ENCODE data around the gene MICAL1. TPM values are rescaled to one million over a fixed set of nuclear protein-coding genes. Genes with fewer than 3 reads are reported as not detected.

MICAL1 gene, protein sequence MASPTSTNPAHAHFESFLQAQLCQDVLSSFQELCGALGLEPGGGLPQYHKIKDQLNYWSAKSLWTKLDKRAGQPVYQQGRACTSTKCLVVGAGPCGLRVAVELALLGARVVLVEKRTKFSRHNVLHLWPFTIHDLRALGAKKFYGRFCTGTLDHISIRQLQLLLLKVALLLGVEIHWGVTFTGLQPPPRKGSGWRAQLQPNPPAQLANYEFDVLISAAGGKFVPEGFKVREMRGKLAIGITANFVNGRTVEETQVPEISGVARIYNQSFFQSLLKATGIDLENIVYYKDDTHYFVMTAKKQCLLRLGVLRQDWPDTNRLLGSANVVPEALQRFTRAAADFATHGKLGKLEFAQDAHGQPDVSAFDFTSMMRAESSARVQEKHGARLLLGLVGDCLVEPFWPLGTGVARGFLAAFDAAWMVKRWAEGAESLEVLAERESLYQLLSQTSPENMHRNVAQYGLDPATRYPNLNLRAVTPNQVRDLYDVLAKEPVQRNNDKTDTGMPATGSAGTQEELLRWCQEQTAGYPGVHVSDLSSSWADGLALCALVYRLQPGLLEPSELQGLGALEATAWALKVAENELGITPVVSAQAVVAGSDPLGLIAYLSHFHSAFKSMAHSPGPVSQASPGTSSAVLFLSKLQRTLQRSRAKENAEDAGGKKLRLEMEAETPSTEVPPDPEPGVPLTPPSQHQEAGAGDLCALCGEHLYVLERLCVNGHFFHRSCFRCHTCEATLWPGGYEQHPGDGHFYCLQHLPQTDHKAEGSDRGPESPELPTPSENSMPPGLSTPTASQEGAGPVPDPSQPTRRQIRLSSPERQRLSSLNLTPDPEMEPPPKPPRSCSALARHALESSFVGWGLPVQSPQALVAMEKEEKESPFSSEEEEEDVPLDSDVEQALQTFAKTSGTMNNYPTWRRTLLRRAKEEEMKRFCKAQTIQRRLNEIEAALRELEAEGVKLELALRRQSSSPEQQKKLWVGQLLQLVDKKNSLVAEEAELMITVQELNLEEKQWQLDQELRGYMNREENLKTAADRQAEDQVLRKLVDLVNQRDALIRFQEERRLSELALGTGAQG
- total RNA-seq (2014; rRNA removed; shearing (Covaris generic); ENCODE audit: low replicate concordance): 11.1 and 21.2 TPM in 2 replicates

DNA sequence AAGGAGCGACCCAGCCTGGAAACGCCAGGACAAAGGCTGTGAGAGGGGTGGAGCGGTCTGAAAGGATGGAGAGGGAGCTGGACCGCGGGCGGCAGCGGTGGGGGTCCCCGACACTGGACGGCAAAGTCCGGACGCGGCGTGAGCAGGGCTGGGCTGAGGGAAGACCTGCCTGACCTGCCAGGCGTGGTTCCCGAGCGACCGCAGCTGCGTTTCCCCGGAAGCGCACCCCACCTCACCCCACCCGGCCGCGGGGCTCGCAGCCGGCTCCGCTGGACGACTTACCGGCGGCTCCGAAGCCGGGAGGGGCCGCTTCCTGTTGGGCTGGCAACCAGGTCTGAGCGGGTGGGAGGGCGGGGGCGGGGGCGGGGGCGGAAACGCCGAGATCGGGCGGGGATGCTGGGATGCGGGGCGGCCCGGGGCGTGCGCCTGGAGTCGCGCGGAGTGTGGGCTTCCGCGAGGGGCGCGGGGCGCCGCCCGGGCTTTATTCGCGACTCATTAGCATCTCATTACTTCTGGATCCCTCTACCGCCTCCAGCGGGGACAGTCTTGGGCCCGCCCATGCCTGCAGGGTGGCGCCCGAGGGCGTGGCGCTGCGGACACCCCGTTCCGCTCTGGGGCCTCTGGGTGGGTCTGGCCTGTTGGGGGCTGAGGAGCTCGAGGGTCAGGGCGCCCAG is at the start of gene MICAL1:
MICAL1 (minus strand) TSS at position 336 of the 674 bp plus-strand sequence. CDS start 1,576 bp downstream, outside the sequence.
- Histone ChIP-seq H3K36me3 (no peaks in the 10 kb centered on the region; the same call in 1 of the 2 replicates), H3K9me3 (no peaks in the 10 kb centered on the region), H3K4me3 (peak within 1 kb of the TSS; percentile 75), H3K27me3 (no peaks in the 10 kb centered on the region)
- DNase-seq: peak; percentile 73

DNA sequence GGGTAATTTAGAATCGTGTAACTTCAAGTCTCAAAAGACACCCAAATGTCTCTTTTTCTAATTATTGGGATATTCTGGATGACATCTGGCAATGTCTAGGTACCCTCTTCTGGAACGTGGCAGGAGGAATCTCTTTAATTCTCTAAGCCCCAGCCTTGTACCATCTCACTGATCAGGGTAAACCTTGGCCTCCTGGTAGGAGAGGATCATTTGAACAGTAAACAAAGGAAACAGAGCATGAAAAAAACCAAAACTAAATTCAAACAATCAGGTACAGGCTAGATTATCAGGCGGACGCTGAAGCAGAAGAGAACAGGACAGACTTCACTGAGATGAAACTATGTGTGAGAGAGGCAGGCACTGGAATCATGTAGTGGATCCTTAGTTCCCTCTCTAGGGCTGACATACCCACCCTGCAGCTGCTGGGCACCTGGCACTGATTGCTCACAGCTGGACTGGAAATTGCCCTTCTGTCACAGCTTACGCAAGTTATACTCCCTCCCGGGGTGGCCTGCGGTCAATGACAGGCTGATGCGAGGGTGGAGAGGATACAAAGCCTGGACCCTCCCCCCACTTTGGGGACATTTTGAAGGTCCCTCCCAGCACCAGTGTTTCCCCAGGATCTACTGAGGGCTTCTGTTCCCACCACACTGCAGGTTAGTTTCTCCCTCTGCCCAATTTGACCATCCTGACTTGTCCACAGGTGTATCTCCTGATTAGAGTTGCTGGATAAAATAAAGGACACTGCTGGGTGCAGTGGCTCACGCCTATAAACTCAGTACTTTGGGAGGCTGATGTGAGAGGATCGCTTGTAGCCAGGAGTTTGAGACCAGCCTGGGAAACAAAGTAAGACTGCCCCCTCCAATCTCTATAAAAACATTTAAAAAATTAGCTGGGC is 48.0 kb upstream of the MICAL1 start:
- Histone ChIP-seq H3K36me3 (no peaks in the 10 kb centered on the region), H3K27me3 (no peaks in the 10 kb centered on the region), H3K4me3 (no peak overlapping the region), H3K9me3 (no peaks in the 10 kb centered on the region)
- no peak for DNase-seq

DNA sequence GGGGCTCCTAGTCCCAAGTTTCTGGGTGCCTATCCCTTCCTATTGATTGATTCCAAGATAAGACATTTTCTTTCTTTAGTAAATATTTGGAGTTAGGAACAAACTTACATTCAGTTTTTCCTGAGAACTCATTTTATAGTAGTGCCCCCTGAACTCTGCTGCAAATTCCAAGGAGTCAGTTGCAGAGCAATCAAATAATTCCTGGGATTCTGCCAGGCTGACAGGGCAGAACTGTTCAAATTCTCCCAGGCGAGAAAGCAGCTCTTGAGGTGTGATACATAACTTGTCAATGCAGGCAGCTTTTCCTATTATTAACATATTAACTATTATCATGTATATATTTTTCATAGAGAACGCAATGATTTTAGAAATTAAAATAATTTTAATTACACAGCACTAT is 43.4 kb upstream of the MICAL1 start:
- no peaks in the 10 kb centered on the region; the same call in 1 of the 2 replicates for H3K27me3 ChIP-seq
- no peak for DNase-seq
- H3K4me3 ChIP-seq: no peak overlapping the region
- H3K36me3 ChIP-seq: no peaks in the 10 kb centered on the region
- no peaks in the 10 kb centered on the region for H3K9me3 ChIP-seq

DNA sequence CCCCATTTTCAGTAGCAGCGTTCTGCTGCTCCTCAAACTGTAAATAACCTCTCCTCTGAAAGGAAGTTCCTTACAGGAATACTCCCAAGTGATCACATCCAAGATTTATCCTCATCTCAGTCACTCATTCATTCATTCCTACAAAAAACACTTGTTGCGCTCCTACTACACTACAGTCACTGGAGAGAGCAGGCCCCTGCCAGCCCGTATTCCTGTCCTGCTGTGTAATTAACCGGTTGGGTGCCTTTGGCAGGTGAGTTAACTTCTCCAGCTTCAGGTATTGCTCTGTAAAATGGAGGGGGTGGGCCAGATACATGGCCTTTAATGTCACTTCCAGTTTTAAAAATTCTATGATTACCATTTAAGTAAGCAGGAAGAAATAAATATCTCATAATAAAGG is 42.5 kb upstream of the MICAL1 start:
- H3K36me3 ChIP-seq: no peaks in the 10 kb centered on the region
- no peaks in the 10 kb centered on the region; the same call in 1 of the 2 replicates for H3K27me3 ChIP-seq
- no peaks in the 10 kb centered on the region for H3K9me3 ChIP-seq
- H3K4me3 ChIP-seq: no peak overlapping the region
- no peak for DNase-seq

DNA sequence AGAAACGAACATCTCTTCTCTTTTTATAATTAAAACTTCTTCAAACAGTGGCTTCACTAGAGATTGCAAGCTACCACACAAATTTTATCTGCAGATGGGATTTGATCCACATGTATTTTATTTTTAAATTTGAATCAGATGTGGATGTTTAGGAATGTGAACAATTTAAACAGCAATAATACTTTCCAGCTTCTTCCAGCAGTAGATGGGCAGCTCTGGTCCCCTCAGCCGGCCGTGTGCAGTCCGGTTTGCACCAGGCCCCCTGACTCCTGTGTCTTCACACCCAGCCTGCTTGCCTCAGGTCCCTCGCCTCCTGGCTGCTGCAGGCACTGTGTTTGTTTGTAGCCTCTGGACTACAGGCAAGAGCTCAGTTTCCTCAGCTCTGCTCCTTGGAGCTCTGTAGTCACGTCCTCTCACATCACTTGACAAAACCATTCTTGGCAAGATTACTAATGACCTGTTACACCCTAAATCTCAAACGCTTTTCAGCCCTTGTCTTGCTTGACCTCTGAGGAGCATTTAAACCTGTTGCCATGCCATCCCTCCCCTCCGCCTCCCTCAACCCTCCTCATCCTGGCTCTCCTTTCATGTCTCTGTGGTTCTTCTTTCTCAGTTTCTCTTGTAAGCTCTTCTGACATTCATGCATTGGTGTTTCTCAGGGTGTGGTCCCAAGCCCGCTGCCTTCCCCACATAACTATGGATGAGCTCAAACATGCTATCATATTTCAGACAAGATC is 40.6 kb upstream of the MICAL1 start:
- Histone ChIP-seq H3K4me3 (no peak overlapping the region), H3K27me3 (no peaks in the 10 kb centered on the region; the same call in 1 of the 2 replicates), H3K36me3 (no peaks in the 10 kb centered on the region), H3K9me3 (no peaks in the 10 kb centered on the region)
- DNase-seq: no peak

DNA sequence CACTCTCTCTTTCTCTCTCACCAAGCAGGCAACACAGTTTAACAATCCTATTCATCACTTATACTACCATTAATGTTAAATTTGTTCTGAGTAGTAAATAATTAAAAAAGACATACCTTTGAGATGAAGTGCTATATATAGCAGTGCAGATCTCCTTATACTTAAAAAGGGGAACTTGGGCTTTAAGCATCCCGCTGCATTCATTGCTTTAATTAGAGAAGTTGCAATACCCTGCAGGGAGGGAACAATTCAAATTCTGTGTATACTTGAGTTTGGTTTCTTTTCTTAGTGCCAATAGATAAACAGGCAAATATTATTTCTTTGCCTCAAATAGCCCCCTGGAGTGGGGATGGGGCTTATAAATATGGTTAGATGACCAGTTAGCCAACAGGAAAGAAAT is 38.3 kb upstream of the MICAL1 start:
- no peaks in the 10 kb centered on the region for H3K36me3 ChIP-seq
- DNase-seq: no peak
- no peaks in the 10 kb centered on the region for H3K9me3 ChIP-seq
- H3K4me3 ChIP-seq: no peak overlapping the region
- H3K27me3 ChIP-seq: no peaks in the 10 kb centered on the region; the same call in 1 of the 2 replicates

DNA sequence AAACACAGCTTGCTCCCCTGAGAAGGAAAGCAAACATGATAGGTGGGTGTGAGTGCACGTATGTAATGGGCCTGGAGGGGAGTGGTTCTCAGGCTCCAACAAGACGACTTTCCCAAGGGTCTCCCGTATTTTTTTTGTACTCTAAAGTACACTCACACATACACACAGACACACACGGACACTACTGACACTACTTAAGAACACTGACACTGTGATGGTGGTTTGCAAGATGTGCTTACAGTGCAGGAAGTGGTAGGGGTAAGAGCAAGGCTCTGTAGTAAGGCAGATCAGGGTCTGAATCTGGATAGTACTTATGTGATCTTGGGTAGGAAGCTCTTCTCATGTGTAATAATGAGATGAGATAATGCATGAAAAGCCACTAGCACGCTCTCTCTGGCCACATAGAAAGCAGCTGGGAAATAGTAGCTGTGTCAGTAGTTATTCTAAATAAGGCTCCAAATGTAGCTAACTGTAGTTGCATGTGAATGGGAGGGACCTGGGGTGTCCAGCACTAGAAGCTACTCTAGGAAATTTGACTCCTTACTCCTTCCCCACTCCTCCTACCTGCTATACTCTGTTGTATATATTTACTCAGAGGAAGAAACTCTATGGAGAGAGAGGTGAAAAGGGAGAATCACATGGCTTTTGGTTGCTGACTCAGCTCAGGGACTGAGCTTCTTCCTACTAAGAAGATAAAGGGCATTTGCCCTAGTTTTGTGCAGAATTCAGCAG is 35.8 kb upstream of the MICAL1 start:
- H3K36me3 ChIP-seq: no peaks in the 10 kb centered on the region
- DNase-seq: no peak
- no peaks in the 10 kb centered on the region for H3K9me3 ChIP-seq
- no peaks in the 10 kb centered on the region for H3K27me3 ChIP-seq
- no peak overlapping the region for H3K4me3 ChIP-seq

DNA sequence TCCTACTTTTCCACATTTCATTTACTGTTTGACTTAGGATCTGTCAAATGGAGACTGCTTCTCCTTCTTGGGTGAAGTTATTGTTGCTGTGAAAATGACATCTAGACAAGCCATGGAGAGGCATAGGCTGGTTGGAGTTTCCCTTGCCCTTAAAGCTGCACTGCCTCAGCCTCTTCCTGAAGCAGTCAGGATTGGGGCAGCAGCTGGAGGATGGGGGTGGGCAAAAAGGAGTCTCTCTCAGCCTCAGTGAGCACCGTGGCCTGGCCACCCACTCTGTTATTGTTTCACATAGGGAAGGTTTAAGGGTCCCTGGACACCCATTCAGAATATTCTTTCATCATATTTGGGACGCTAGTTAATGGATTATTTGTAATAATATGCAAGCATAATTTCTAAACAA is 35.1 kb upstream of the MICAL1 start:
- Histone ChIP-seq H3K4me3 (no peak overlapping the region), H3K36me3 (no peaks in the 10 kb centered on the region), H3K9me3 (no peaks in the 10 kb centered on the region), H3K27me3 (no peaks in the 10 kb centered on the region)
- no peak for DNase-seq

DNA sequence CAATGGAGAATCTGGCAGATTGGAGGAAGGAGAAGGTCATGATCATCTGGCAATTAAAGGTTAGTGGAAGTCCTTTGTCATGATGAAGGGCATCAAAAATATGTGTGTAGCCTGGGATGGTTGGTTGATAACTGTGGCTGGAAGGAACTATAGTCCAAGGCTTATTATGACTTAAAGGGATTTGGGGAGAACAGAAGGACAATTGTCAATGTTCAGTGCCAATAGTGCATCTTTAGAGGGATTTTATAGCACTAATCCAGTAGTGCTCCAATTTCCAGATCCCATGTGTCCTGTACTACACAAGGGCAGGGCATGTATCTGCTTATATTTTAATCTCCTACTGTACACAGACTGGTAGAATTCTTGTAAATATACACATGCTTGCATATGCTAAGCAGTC is 32.4 kb upstream of the MICAL1 start:
- H3K9me3 ChIP-seq: no peaks in the 10 kb centered on the region
- no peaks in the 10 kb centered on the region for H3K36me3 ChIP-seq
- H3K4me3 ChIP-seq: no peak overlapping the region
- H3K27me3 ChIP-seq: no peaks in the 10 kb centered on the region
- DNase-seq: no peak

DNA sequence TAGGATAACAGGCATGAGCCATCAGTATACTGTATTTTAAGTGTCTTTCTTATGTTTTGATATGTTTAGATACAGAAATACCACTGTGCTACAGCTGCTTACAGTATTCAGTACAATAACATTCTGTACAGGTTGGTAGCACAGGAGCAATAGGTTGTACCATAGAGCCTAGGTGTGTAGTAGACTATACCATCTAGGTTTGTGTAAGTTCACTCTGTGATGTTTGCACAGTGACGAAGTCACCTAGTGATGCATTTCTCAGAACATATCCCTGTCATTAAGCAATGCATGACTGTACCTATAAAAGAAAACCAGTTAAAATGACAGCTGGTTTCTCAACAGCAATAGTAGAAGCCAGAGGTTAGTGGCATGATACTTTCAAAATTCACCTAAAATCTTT is 30.5 kb upstream of the MICAL1 start:
- DNase-seq: no peak
- Histone ChIP-seq H3K4me3 (no peak overlapping the region), H3K36me3 (peaks cover 11% of the 10 kb centered on the region), H3K9me3 (no peaks in the 10 kb centered on the region), H3K27me3 (no peaks in the 10 kb centered on the region)

DNA sequence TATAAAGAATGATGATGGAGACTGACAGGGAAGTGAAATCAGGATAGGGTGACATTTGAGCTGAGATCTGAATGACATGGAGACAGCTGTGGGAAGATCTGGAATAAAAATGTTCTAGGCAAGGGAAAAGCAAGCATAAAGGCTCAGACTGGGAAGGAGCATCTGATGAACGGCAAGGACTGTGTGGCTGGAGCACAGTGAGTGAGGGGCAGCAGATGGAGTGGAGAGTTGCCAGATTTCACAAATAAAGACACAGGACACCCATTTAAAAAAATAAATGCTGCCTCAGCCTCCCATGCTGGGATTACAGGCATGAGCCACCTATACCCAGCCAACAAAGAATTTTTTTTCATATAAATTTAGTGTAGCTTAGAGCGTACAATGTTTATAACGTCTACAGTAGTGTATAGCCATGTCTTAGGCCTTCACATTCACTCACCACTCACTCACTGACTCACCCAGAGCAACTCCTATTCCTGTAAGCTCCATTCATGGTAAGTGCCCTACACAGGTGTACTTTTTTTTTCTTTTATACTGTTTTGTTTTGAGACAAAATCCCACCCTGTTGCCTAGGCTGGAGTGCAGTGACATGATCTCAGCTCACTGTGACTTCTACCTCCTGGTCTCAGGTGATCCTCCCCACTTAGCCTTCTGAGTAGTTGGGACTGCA is 29.8 kb upstream of the MICAL1 start:
- DNase-seq: no peak
- Histone ChIP-seq H3K9me3 (no peaks in the 10 kb centered on the region), H3K4me3 (no peak overlapping the region), H3K36me3 (peaks cover 17% of the 10 kb centered on the region), H3K27me3 (no peaks in the 10 kb centered on the region)

DNA sequence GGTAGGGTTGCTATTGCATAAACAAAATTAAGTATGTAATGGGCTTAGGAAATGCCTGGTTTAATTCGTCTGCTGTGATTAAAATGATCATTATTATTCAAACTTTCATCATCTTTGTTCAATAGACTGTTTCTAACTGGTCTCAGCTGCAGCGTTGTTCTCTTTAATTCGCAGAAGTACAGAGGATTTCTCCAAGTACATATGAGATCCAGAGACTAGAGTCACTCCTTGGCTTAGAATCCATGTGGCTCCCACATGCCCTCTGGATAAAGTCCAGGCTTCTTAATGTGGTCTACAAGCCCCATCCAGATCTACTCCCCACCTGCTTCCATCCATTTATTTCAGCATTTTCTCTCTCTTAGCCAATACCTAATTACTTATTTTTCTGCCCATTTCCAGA is 28.6 kb upstream of the MICAL1 start:
- Histone ChIP-seq H3K4me3 (no peak overlapping the region; the same call in 1 of the 2 replicates), H3K27me3 (no peaks in the 10 kb centered on the region), H3K9me3 (no peaks in the 10 kb centered on the region), H3K36me3 (peaks cover 28% of the 10 kb centered on the region)
- no peak for DNase-seq

DNA sequence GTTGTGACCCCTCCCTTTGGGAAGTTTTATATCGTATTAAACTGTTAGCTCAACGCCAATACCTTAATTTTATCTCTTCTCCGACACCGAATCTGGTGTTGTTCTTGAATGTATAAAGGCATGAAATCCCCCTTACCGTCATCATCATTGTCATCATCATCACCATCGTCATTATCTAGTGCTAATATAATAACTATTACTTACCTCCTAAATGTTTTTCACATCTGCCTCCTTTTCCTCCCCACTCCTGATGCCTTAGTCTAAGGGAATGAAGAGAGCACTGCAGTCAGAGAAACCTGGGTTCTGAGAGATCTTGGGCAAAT is 28.1 kb upstream of the MICAL1 start:
- no peaks in the 10 kb centered on the region for H3K27me3 ChIP-seq
- H3K9me3 ChIP-seq: no peaks in the 10 kb centered on the region
- no peak for DNase-seq
- peak overlapping the region; percentile 50 for H3K4me3 ChIP-seq
- H3K36me3 ChIP-seq: peaks cover 31% of the 10 kb centered on the region
